ENCODE data around the gene RPS15.

Gene RPS15

GRCh38 chr19:1420590-1420989 lies 17.6 kb upstream of the RPS15 start:
- DNase-seq = no peak

- DNase-seq = no peak
Observed at GRCh38 chr19:1421218-1421957, 16.8 kb upstream of the RPS15 start.

DNA sequence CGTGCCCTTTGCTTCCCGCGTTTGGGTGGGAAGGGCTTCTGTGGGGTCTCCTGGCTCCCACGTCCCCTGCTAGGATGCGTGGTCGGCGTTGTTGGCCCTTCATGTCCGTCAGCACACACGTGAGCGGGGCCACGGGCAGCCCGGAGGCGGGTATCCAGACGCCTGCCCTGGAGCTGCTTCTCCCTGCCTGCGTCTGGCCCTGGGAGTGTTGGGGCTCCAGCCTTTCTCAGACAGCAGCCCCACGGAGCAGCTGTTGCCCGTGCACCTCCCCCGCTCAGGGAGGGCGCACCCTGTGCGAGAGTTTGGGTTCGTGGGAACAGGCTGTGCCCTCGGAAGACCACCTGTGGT lies 16.3 kb upstream of the RPS15 start:
- DNase-seq = no peak

- no peak for DNase-seq
Observed at GRCh38 chr19:1422360-1422759, 15.8 kb upstream of the RPS15 start.

- DNase-seq = no peak
Observed at GRCh38 chr19:1422943-1423342, 15.3 kb upstream of the RPS15 start.

- DNase-seq = no peak
Observed at GRCh38 chr19:1423436-1424191, 14.6 kb upstream of the RPS15 start.

- no peak for DNase-seq
Observed at GRCh38 chr19:1424192-1424955, 13.8 kb upstream of the RPS15 start.

- no peak for DNase-seq
Observed at GRCh38 chr19:1425102-1425837, 12.9 kb upstream of the RPS15 start.

GRCh38 chr19:1425902-1426301 lies 12.3 kb upstream of the RPS15 start:
- DNase-seq = no peak

DNA sequence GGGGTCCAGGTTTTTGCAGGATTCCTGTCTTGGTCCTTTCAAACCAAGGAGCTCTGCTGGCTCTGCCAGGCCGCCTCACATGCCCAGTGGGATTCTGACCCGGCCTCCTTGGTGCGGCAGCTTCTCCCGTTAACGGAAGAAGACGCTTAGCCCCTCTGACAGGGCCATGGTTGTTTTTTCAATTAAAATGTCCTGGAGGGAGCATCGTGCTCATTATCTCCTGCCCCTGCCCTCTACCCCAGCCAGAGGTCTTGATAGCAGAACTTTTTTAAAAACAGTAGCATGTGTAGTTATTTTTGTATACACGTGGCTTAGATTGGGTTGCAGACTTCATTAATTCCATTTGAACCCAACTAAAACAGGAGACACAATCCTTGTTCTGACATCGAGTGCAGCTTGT lies 11.5 kb upstream of the RPS15 start:
- DNase-seq = no peak

DNA sequence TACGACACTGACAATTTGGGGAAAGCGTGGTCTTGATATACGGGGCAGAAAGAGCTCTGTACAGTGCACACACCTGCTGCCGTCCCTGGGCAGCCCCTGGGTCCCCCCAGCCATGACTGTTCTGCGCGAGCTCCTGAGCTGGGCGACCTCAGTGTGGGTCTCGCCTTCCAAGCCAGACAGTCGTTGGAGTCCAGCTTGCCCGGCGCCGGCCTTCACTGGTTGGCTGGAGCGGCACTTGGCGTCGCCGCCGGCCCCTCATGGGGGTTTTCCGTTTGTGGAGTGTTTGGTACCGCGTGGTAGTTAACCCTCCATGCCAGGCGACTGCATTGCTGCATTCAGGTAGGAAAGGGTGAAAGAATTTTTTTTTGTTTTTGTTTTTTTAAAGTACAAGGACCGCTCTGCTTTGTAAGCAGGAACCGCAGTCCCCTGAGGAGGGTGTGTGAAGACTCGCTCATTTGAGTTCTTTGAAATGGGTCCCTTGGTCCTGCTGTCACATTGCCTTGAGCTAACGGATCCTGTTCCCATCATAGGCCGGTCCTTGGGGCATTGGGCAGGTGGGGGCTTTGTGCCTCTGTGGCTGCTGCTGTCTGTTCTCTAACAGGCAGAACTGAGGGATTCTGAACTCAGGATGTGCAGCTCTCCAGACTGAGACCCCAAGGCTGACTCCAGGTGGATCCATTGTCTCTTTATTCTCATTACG lies 10.8 kb upstream of the RPS15 start:
- DNase-seq = no peak

GRCh38 chr19:1428738-1429391 lies 9.3 kb upstream of the RPS15 start:
- DNase-seq = no peak

DNA sequence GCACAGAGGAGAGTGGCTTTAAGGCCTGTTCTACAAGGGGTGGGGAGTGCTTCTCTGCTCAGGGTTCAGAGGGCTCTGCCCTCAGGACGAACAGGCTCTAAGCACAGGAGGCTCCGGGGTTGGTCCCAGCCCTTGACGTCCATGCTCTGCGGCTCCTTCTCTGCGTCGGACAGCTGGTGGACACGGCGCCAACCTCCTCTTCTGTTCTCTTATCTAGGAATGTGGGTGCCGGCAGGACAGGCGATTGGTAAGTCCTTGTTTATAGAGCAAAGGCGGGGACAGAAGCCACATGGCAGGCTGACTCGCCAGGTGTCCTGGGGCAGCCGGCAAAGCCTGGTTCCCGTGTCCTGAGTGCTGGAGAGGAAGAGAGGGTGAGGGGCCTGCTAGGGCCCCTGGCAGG lies 8.4 kb upstream of the RPS15 start:
- no peak for DNase-seq

DNA sequence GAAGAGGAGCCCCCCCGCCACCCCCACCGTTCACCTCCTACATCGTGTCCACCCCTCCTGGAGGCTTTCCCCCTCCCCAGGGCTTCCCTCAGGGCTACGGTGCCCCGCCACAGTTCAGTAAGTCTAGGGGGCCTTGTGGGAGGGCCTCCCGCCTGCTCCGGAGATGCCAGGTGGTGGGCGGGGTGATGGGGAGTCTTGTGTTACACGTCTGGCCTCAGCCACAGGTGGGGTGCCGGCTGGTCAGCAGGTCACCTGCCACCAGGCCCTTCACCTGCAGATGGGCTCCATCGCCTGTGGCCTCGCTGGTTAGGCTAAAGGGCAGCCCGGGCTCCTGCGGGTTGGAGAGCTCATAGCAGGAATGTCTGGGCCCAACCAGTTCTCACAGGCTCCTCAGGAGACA lies 8.0 kb upstream of the RPS15 start:
- DNase-seq = no peak

DNA sequence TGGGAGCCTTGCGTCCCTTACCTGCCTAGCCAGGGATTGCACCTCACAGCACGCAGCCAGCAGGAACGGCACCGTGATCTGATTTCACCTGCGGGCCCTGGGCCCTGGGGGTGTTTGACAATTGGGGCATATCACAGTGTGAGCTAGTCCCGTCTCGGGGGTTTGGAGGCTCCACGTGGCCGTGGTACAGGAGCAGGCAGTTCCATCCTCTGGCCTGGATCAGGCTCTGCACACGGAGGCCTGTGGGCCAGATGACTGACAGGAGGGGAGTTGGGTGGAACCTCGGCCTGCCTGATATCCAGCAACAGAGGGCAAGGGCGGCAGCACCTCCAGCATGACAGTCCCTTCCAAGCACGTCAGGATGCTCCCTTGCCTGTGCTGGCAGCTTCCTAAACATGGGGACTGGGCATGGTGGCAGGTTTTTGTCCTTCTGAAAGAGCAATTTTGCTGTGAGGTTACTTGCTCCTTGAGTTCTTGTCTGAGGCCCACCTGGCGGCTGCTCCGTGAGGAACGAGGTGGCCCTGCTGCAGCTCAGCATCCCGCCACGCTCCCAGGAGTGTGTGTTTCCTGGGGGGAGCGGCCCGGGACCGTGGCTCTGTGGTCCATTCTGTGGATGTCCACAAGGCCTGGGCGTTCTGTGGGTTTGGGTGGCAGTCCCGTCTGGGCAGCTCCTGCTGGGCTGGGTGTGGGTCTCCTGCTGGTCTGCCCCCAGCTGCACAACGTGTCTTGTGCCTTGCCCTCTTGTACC lies 6.3 kb upstream of the RPS15 start:
- DNase-seq = no peak

DNA sequence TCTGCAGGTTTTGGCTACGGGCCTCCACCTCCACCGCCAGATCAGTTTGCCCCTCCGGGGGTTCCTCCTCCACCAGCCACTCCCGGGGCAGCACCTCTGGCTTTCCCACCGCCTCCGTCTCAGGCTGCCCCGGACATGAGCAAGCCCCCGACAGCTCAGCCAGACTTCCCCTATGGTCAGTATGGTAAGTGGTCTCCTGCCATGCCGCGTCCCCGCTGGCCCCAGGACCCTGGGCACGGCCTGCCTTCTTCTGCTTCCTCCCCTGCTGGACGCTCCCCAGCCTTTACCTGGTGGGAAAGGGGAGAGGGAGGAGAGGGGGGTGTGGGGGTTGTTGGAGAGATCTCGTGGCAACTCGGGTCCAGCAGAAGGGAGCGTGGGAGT lies 5.7 kb upstream of the RPS15 start:
- no peak for DNase-seq

- DNase-seq = no peak
Observed at GRCh38 chr19:1433119-1434039, 4.8 kb upstream of the RPS15 start.

DNA sequence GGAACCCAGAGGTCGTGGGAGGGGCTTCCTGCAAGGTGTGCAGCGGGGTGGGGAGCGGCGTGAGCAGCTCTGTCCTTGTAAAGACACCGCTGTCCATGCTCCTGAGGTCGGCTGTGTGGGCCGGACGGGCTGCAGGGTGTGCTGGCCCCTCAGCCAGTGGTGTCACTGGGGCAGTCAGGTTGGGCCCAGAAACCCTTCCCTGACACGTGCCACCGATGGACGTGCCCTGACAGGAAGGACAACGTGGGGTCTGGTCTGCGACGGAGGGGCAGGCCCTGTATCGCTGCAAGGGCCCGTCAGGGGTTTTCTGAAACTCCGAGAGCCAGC lies 4.2 kb upstream of the RPS15 start:
- DNase-seq = no peak

GRCh38 chr19:1434577-1435060 lies 3.6 kb upstream of the RPS15 start:
- no peak for DNase-seq

- no peak for DNase-seq
Observed at GRCh38 chr19:1435378-1435989, 2.7 kb upstream of the RPS15 start.

Data from effector CD8-positive, alpha-beta T cell (primary cell).